HEK293 (cell line): ENCODE measurements around the gene MEF2C.

ENCODE experiments used
- CTCF ChIP-seq: fragments of 450-650 bp; formaldehyde crosslinking; IDR thresholded peaks from 2 replicates; pipeline ENCODE4 v1.5.1; 2016; ENCODE audit warnings: missing biosample characterization, missing genetic modification characterization
- TCF7L2 ChIP-seq: IDR thresholded peaks from 2 replicates; pipeline ENCODE4 v1.6.1; 2011; ENCODE audit warnings: low read depth, mild to moderate bottlenecking, inconsistent platforms, low read length, moderate library complexity, borderline replicate concordance
- ZBTB44 ChIP-seq: fragments of 450-650 bp; IDR thresholded peaks from 2 replicates; pipeline ENCODE4 v1.5.1; 2018; ENCODE audit warnings: missing biosample characterization, mild to moderate bottlenecking, missing genetic modification characterization
- ZBTB49 ChIP-seq: fragments of 450-650 bp; formaldehyde crosslinking; IDR thresholded peaks from 2 replicates; pipeline ENCODE4 v1.5.1; 2016; ENCODE audit warnings: missing biosample characterization, missing genetic modification characterization, low read depth
- ZFHX2 ChIP-seq: fragments of 450-650 bp; formaldehyde crosslinking; conservative IDR thresholded peaks from 2 replicates; pipeline ENCODE4 v1.5.1; 2016; ENCODE audit warnings: missing biosample characterization, missing genetic modification characterization
- ZNF169 ChIP-seq: fragments of 450-650 bp; formaldehyde crosslinking; IDR thresholded peaks from 2 replicates; pipeline ENCODE4 v1.5.1; 2016; ENCODE audit warnings: missing biosample characterization, missing genetic modification characterization
- ZNF335 ChIP-seq: fragments of 450-650 bp; formaldehyde crosslinking; conservative IDR thresholded peaks from 2 replicates; pipeline ENCODE4 v1.5.1; 2016; ENCODE audit warnings: missing biosample characterization, missing genetic modification characterization
- ZNF398 ChIP-seq: fragments of 450-650 bp; formaldehyde crosslinking; IDR thresholded peaks from 2 replicates; pipeline ENCODE4 v1.5.1; 2017; ENCODE audit warnings: missing biosample characterization, missing genetic modification characterization
- ZNF513 ChIP-seq: fragments of 450-650 bp; IDR thresholded peaks from 2 replicates; pipeline ENCODE4 v1.5.1; 2018; ENCODE audit warnings: missing biosample characterization, missing genetic modification characterization
- ZSCAN30 ChIP-seq: fragments of 450-650 bp; IDR thresholded peaks from 2 replicates; pipeline ENCODE4 v1.5.1; 2018; ENCODE audit warnings: missing biosample characterization, mild to moderate bottlenecking, missing genetic modification characterization, moderate library complexity

- no peak for TF ChIP-seq ZNF169 (tag by site-specific recombination)
- no peak for TF ChIP-seq CTCF (tag by site-specific recombination)
- TF ChIP-seq ZBTB44: no peak
- TF ChIP-seq ZNF335 (tag by site-specific recombination): no peak
- TF ChIP-seq TCF7L2: no peak
- TF ChIP-seq ZBTB49 (tag by site-specific recombination): no peak
- TF ChIP-seq ZFHX2 (tag by site-specific recombination): no peak
- TF ChIP-seq ZSCAN30 (tag by site-specific recombination): no peak
- no peak for TF ChIP-seq ZNF513
- no peak for TF ChIP-seq ZNF398 (tag by site-specific recombination)
These were observed 182.9 kb downstream of the MEF2C start for GRCh38 chr5:88700121-88700520.
